ENCODE measurements around the gene RPS6KA5.

- TF ChIP-seq CTCF (IDR thresholded peaks at IDR 0.05) (no peak), POLR2A (IDR thresholded peaks at IDR 0.05) (no peak)
Measured at GRCh38 chr14:91108941-91109611, 48.6 kb upstream of the RPS6KA5 start.

All from uterus (tissue), 2 donors.